SK-N-SH (cell line): ENCODE data around the gene TYW1. TPM values are rescaled to one million over a fixed set of nuclear protein-coding genes. Genes with fewer than 3 reads are reported as not detected.

ENCODE experiments used
- CTCF ChIA-PET: fragments of 300-600, 350-600 bp; formaldehyde crosslinking; extraction: SDS; loops from one replicate; lab custom pipeline; 2021; lab: Yijun Ruan, JAX
- POLR2A ChIA-PET: fragments of 350-600 bp; sonication (Branson Sonifier 250); formaldehyde crosslinking; extraction: SDS; loops from one replicate; lab custom pipeline; 2020; ENCODE audit warnings: antibody characterized with exemption, inconsistent platforms; lab: Yijun Ruan, JAX
- DNase-seq: peaks from one replicate; pipeline ENCODE4 v3.0.0; 2012
- H2AFZ ChIP-seq: fragments of 200-600 bp; sonication (generic); 2 replicates; pipeline ENCODE4 v1.8.1; 2016; ENCODE audit warnings: antibody characterized with exemption, mild to moderate bottlenecking, low read depth
- H3F3A ChIP-seq: fragments of 200-600 bp; sonication (generic); replicated peaks from 2 replicates; pipeline ENCODE3; 2016; ENCODE audit warnings: antibody characterized with exemption, mild to moderate bottlenecking; ENCODE audit not compliant: insufficient read depth
- H3K27ac ChIP-seq, 2 experiments: fragments of 200-500 bp in 1 of 2; fragments of 200-600 bp in 1 of 2; sonication (Bioruptor generic) in 1 of 2; sonication (generic), shearing (Covaris generic) in 1 of 2; 2 replicates each; pipeline versions ENCODE4 v1.5.1 to v1.6.1; 2014 to 2016; ENCODE audit warnings: low read depth in 2 of 2, inconsistent platforms in 1 of 2, low read length in 1 of 2, mild to moderate bottlenecking in 1 of 2, mixed read lengths in 1 of 2
- H3K27me3 ChIP-seq: fragments of 200-600 bp; sonication (generic), shearing (Covaris generic); 2 replicates; pipeline ENCODE4 v1.6.1; 2016; ENCODE audit warnings: mixed run types; ENCODE audit not compliant: insufficient read depth
- H3K36me3 ChIP-seq, 2 experiments: fragments of 200-500 bp in 1 of 2; fragments of 200-600 bp in 1 of 2; sonication (Bioruptor generic) in 1 of 2; sonication (generic) in 1 of 2; replicated peaks in 1 of 2; 2 replicates each; pipeline versions ENCODE3 to v1.5.1; 2014 to 2016; ENCODE audit warnings: low read length in 1 of 2, mild to moderate bottlenecking in 1 of 2; ENCODE audit not compliant: insufficient read depth in 2 of 2, control insufficient read depth in 1 of 2
- H3K4me1 ChIP-seq, 2 experiments: fragments of 200-500 bp in 1 of 2; fragments of 200-600 bp in 1 of 2; sonication (Bioruptor generic) in 1 of 2; sonication (generic), shearing (Covaris generic) in 1 of 2; 2 replicates each; pipeline versions ENCODE4 v1.5.1 to v1.6.1; 2014 to 2016; ENCODE audit warnings: low read depth in 1 of 2, low read length in 1 of 2, mixed run types in 1 of 2; ENCODE audit not compliant: insufficient read depth in 2 of 2, control insufficient read depth in 1 of 2
- H3K4me2 ChIP-seq: fragments of 200-600 bp; sonication (generic), shearing (Covaris generic); 2 replicates; pipeline ENCODE4 v1.6.1; 2017; ENCODE audit warnings: mixed run types
- H3K4me3 ChIP-seq, 2 experiments: fragments of 200-500 bp in 1 of 2; fragments of 200-600 bp in 1 of 2; sonication (Bioruptor generic) in 1 of 2; sonication (generic), shearing (Covaris generic) in 1 of 2; 2 replicates each; pipeline versions ENCODE4 v1.5.1 to v1.8.1; 2014 to 2016; ENCODE audit warnings: low read depth in 2 of 2, inconsistent platforms in 1 of 2, low read length in 1 of 2, mild to moderate bottlenecking in 1 of 2, mixed read lengths in 1 of 2, moderate library complexity in 1 of 2
- H3K79me2 ChIP-seq: fragments of 200-600 bp; sonication (generic); 2 replicates; pipeline ENCODE4 v1.8.1; 2017; ENCODE audit warnings: mild to moderate bottlenecking; ENCODE audit not compliant: insufficient read depth
- H3K9ac ChIP-seq: fragments of 200-600 bp; sonication (generic); 2 replicates; pipeline ENCODE4 v1.6.1; 2017; ENCODE audit warnings: mixed run types
- H3K9me2 ChIP-seq: fragments of 200-600 bp; sonication (generic); 2 replicates; pipeline ENCODE4 v1.6.1; 2017; ENCODE audit warnings: mixed run types
- H3K9me3 ChIP-seq: fragments of 200-600 bp; sonication (generic); 2 replicates; pipeline ENCODE4 v1.6.1; 2017; ENCODE audit warnings: mixed run types, mild to moderate bottlenecking, moderate library complexity
- H4K20me1 ChIP-seq: fragments of 200-600 bp; sonication (generic); 2 replicates; pipeline ENCODE4 v1.6.1; 2017; ENCODE audit warnings: mild to moderate bottlenecking, mixed run types; ENCODE audit not compliant: insufficient read depth
- CTCF ChIP-seq: fragments of 200-600 bp; sonication (generic); IDR thresholded peaks from 2 replicates; pipeline ENCODE4 v1.6.1; 2017; ENCODE audit warnings: antibody characterized with exemption, mild to moderate bottlenecking, moderate library complexity
- FOXJ3 ChIP-seq: sonication (generic); formaldehyde crosslinking; IDR thresholded peaks from 2 replicates; pipeline ENCODE4 v1.5.1; 2020; ENCODE audit warnings: mild to moderate bottlenecking, missing genetic modification reagents
- GATA2 ChIP-seq: sonication (generic); formaldehyde crosslinking; IDR thresholded peaks from 2 replicates; pipeline ENCODE4 v1.5.0; 2020; ENCODE audit warnings: mild to moderate bottlenecking, missing genetic modification reagents
- IRF3 ChIP-seq: fragments of 150-350 bp; IDR thresholded peaks from 2 replicates; pipeline ENCODE4 v1.6.1; 2016; ENCODE audit warnings: mild to moderate bottlenecking, low read depth, low read length
- MAX ChIP-seq: IDR thresholded peaks from 2 replicates; pipeline ENCODE4 v1.4.0; 2012; ENCODE audit warnings: low read depth
- MEF2A ChIP-seq: IDR thresholded peaks from 2 replicates; pipeline ENCODE4 v1.4.0; 2012; ENCODE audit warnings: low read depth, borderline replicate concordance
- MXI1 ChIP-seq: IDR thresholded peaks from 2 replicates; pipeline ENCODE4 v1.6.1; 2012; ENCODE audit warnings: mild to moderate bottlenecking, low read depth, low read length, improper control_type of control experiment
- REST ChIP-seq: IDR thresholded peaks from 2 replicates; pipeline ENCODE4 v1.6.1; 2012; ENCODE audit warnings: mild to moderate bottlenecking, low read depth, low read length, moderate library complexity
- RXRA ChIP-seq: IDR thresholded peaks from 2 replicates; pipeline ENCODE4 v1.4.0; 2012; ENCODE audit warnings: low read depth, mild to moderate bottlenecking, borderline replicate concordance
- SIN3A ChIP-seq: IDR thresholded peaks from 2 replicates; pipeline ENCODE4 v1.6.1; 2012; ENCODE audit warnings: low read depth, mild to moderate bottlenecking, low read length, moderate library complexity, borderline replicate concordance
- SMC3 ChIP-seq: IDR thresholded peaks from 2 replicates; pipeline ENCODE4 v1.6.1; 2012; ENCODE audit warnings: low read depth, low read length, improper control_type of control experiment
- TAF1 ChIP-seq: IDR thresholded peaks from 2 replicates; pipeline ENCODE4 v1.6.1; 2012; ENCODE audit warnings: low read depth, mild to moderate bottlenecking, low read length, moderate library complexity, borderline replicate concordance
- USF2 ChIP-seq: fragments of 150-350 bp; IDR thresholded peaks from 2 replicates; pipeline ENCODE4 v1.6.1; 2017; ENCODE audit warnings: antibody characterized with exemption, low read length, low read depth, borderline replicate concordance
- WGBS: methylation state at CpG from one replicate; pipeline ENCODE4 v1.1.6; 2017; ENCODE audit warnings: low lambda C conversion rate; 5-methylcytosine and 5-hydroxymethylcytosine counted together
- polyA plus RNA-seq, 3 experiments: library from polyadenylated mRNA; depleted of rRNA; stranded (reverse); fragments of >200 nt; gene quantifications; 2 replicates each; pipeline ENCODE4 v1.2.3, GENCODE V29; 2012

Gene TYW1
- polyA plus RNA-seq, 1 of the 3 experiments (the other 2 are of a cell fraction) = 15.0 TPM

- Histone ChIP-seq H3K4me1 (no peaks in the 10 kb centered on the region), H2AFZ (no peak overlapping the region), H3K27me3 (no peaks in the 10 kb centered on the region), H3F3A (peaks cover 3% of the 10 kb centered on the region), H3K9ac (no peak overlapping the region), H3K79me2 (0 out of 2 replicates have a peak, but pooled peaks cover 5% of the 10 kb centered on the region), H3K36me3 (peaks cover 43 to 47% of the 10 kb centered on the region in 2 experiments), H3K27ac (no peak overlapping the region), H3K9me3 (no peaks in the 10 kb centered on the region), H3K4me2 (no peak overlapping the region), H3K9me2 (no peaks in the 10 kb centered on the region), H3K4me3 (no peak overlapping the region), H4K20me1 (no peaks in the 10 kb centered on the region)
- CTCF ChIA-PET = interaction anchor here (0.6 kb wide), 1 partner anchor 102 kb away, joined by 3 read pairs; no protein-coding TSS in a partner anchor
- DNase-seq = no peak
- no peak for TF ChIP-seq MAX
- no peak for TF ChIP-seq USF2
- TF ChIP-seq SMC3 = no peak
- no peak for TF ChIP-seq REST
- TF ChIP-seq GATA2 (CRISPR knock-in tag) = no peak
- TF ChIP-seq MEF2A = no peak
- TF ChIP-seq RXRA = no peak
- TF ChIP-seq FOXJ3 (CRISPR knock-in tag) = no peak
- WGBS = 95% methylated on average over 17 of the region's 17 CpGs
- POLR2A ChIA-PET = no interaction called here
These were observed 37.9 kb upstream of the TYW1 start for GRCh38 chr7:66958538-66959350.

GRCh38 chr7:66960192-66960591 is 36.4 kb upstream of the TYW1 start:
- Histone ChIP-seq H3K4me3 (no peak overlapping the region), H3K9me2 (no peaks in the 10 kb centered on the region), H3K27ac (no peak overlapping the region), H3K79me2 (no peaks in the 10 kb centered on the region), H3K27me3 (no peaks in the 10 kb centered on the region), H3F3A (peaks cover 3% of the 10 kb centered on the region), H4K20me1 (no peaks in the 10 kb centered on the region), H3K9me3 (no peaks in the 10 kb centered on the region), H3K4me2 (no peak overlapping the region), H2AFZ (no peak overlapping the region), H3K4me1 (no peaks in the 10 kb centered on the region), H3K36me3 (peaks cover 33 to 38% of the 10 kb centered on the region in 2 experiments), H3K9ac (no peak overlapping the region)
- POLR2A ChIA-PET = no interaction called here
- no peak for DNase-seq
- WGBS = 96% methylated on average over 4 of the region's 4 CpGs
- CTCF ChIA-PET = no interaction called here
- no peak for TF ChIP-seq SMC3
- TF ChIP-seq SIN3A = no peak
- TF ChIP-seq IRF3 = no peak
- TF ChIP-seq TAF1 = no peak
- TF ChIP-seq MXI1 = no peak
- no peak for TF ChIP-seq CTCF
- no peak for TF ChIP-seq REST
